GM12878 (cell line): Measurements from ENCODE around the gene NPB. TPM values are rescaled to one million over a fixed set of nuclear protein-coding genes. Genes with fewer than 3 reads are reported as not detected.

Experiments
- BMI1 ChIP-seq: fragments of 450-650 bp; IDR thresholded peaks from 2 replicates; pipeline ENCODE4 v1.6.1; 2016; ENCODE audit warnings: mild to moderate bottlenecking, moderate library complexity, borderline replicate concordance
- BRCA1 ChIP-seq: IDR thresholded peaks from 2 replicates; pipeline ENCODE4 v1.6.1; 2011; ENCODE audit warnings: low read depth, low read length, improper control_type of control experiment
- CHD2 ChIP-seq: IDR thresholded peaks from 2 replicates; pipeline ENCODE4 v1.6.1; 2011; ENCODE audit warnings: low read depth, low read length, improper control_type of control experiment, borderline replicate concordance
- EED ChIP-seq: sonication (generic); IDR thresholded peaks from 2 replicates; pipeline ENCODE4 v1.6.1; 2016; ENCODE audit warnings: antibody characterized with exemption, low read depth
- GATAD2B ChIP-seq: fragments of 450-650 bp; conservative IDR thresholded peaks from 2 replicates; pipeline ENCODE4 v1.6.1; 2017; ENCODE audit warnings: low read depth, mild to moderate bottlenecking, moderate library complexity
- HDAC2 ChIP-seq: fragments of 200-600 bp; sonication (generic); IDR thresholded peaks from 2 replicates; pipeline ENCODE4 v1.6.1; 2017
- IRF4 ChIP-seq: IDR thresholded peaks from 2 replicates; pipeline ENCODE4 v1.6.1; 2011; ENCODE audit warnings: low read depth, low read length
- MAX ChIP-seq: IDR thresholded peaks from 2 replicates; pipeline ENCODE4 v1.6.1; 2012; ENCODE audit warnings: low read depth, low read length, improper control_type of control experiment
- MYB ChIP-seq: fragments of 150-350 bp; IDR thresholded peaks from 2 replicates; pipeline ENCODE4 v1.6.1; 2014; ENCODE audit warnings: mild to moderate bottlenecking, low read depth, low read length, borderline replicate concordance
- NFYB ChIP-seq: IDR thresholded peaks from 2 replicates; pipeline ENCODE4 v1.6.1; 2011; ENCODE audit warnings: low read depth, mild to moderate bottlenecking, low read length, improper control_type of control experiment, moderate library complexity; ENCODE audit not compliant: insufficient read depth
- PML ChIP-seq: IDR thresholded peaks from 2 replicates; pipeline ENCODE4 v1.6.1; 2012; ENCODE audit warnings: low read length, inconsistent platforms
- RAD51 ChIP-seq: fragments of 450-650 bp; IDR thresholded peaks from 2 replicates; pipeline ENCODE4 v1.6.1; 2016; ENCODE audit warnings: moderate library complexity, mild to moderate bottlenecking, inconsistent platforms
- RBBP5 ChIP-seq: fragments of 200-600 bp; sonication (generic); conservative IDR thresholded peaks from 2 replicates; pipeline ENCODE4 v1.6.1; 2016
- RELA ChIP-seq: fragments of 450-650 bp; IDR thresholded peaks from 2 replicates; pipeline ENCODE4 v1.8.0; 2014; ENCODE audit warnings: borderline replicate concordance; ENCODE audit not compliant: partially characterized antibody
- RUNX3 ChIP-seq: IDR thresholded peaks from 2 replicates; pipeline ENCODE4 v1.6.1; 2012; ENCODE audit warnings: low read length, inconsistent platforms
- TARDBP ChIP-seq: IDR thresholded peaks from 2 replicates; pipeline ENCODE4 v1.6.1; 2016; ENCODE audit warnings: borderline replicate concordance
- TBL1XR1 ChIP-seq: IDR thresholded peaks from 2 replicates; pipeline ENCODE4 v1.6.1; 2012; ENCODE audit warnings: low read depth, low read length, improper control_type of control experiment
- YY1 ChIP-seq: IDR thresholded peaks from 2 replicates; pipeline ENCODE4 v1.6.1; 2011; ENCODE audit warnings: low read depth, mild to moderate bottlenecking, low read length
- ZBED1 ChIP-seq: IDR thresholded peaks from 2 replicates; pipeline ENCODE4 v1.6.1; 2016; ENCODE audit warnings: borderline replicate concordance
- polyA plus RNA-seq, 11 experiments: library from polyadenylated mRNA; depleted of rRNA in 4 of 11; unstranded in 6 of 11; stranded (reverse) in 5 of 11; fragments of >200 nt; fragmentation: Nextera tagmentation in 4 of 11; fragmentation: Illumina TruSeq in 1 of 11; extraction: Ambion mirVana in 4 of 11; extraction: Trizol in 1 of 11; gene quantifications; 1 replicate in 1 of 11; 2 replicates in 10 of 11; pipeline versions ENCODE4 v1.2.1 to v1.2.3, GENCODE V29; 2011 to 2016; ENCODE audit warnings: inconsistent platforms in 2 of 11, missing spikeins in 2 of 11, low read depth in 1 of 11
- total RNA-seq, 4 experiments: library from RNA; depleted of rRNA in 3 of 4; stranded (reverse); fragments of >200 nt in 3 of 4; fragmentation: Illumina TruSeq in 1 of 4; extraction: Trizol in 1 of 4; gene quantifications; 2 replicates each; pipeline versions ENCODE4 v1.2.1 to v1.2.3, GENCODE V29; 2013 to 2021
- TF ChIP-seq, protein P1 (sequence below): IDR thresholded peaks from 2 replicates; pipeline ENCODE4 v1.6.1; 2012; ENCODE audit warnings: low read length, inconsistent platforms
- TF ChIP-seq, protein P2 (sequence below): fragments of 450-650 bp; IDR thresholded peaks from 2 replicates; pipeline ENCODE4 v1.6.1; 2017; ENCODE audit warnings: borderline replicate concordance
- TF ChIP-seq, protein P3 (sequence below): IDR thresholded peaks from 2 replicates; pipeline ENCODE4 v1.6.1; 2012; ENCODE audit warnings: low read depth, low read length, improper control_type of control experiment
- TF ChIP-seq, protein P4 (sequence below): IDR thresholded peaks from 2 replicates; pipeline ENCODE4 v1.6.1; 2011; ENCODE audit warnings: low read depth, mild to moderate bottlenecking, low read length, moderate library complexity, borderline replicate concordance; ENCODE audit errors: extremely low read depth
- TF ChIP-seq, protein P5 (sequence below), 3 experiments: IDR thresholded peaks in 2 of 3; conservative IDR thresholded peaks in 1 of 3; 2 replicates each; pipeline ENCODE4 v1.5.1; 2011; ENCODE audit warnings: low read depth in 3 of 3, low read length in 3 of 3, mild to moderate bottlenecking in 3 of 3, control low read depth in 2 of 3, moderate library complexity in 2 of 3, inconsistent platforms in 1 of 3, mixed read lengths in 1 of 3; ENCODE audit not compliant: control insufficient read depth in 2 of 3, insufficient read depth in 1 of 3; ENCODE audit errors: extremely low read depth in 1 of 3

Gene NPB
- total and polyA plus RNA-seq, 10 of the 15 experiments (the other 5 are each of a cell fraction or from before 2014, with no cell fraction given) = 0.03 to 0.40 (median 0.15) TPM; not detected in 2

DNA sequence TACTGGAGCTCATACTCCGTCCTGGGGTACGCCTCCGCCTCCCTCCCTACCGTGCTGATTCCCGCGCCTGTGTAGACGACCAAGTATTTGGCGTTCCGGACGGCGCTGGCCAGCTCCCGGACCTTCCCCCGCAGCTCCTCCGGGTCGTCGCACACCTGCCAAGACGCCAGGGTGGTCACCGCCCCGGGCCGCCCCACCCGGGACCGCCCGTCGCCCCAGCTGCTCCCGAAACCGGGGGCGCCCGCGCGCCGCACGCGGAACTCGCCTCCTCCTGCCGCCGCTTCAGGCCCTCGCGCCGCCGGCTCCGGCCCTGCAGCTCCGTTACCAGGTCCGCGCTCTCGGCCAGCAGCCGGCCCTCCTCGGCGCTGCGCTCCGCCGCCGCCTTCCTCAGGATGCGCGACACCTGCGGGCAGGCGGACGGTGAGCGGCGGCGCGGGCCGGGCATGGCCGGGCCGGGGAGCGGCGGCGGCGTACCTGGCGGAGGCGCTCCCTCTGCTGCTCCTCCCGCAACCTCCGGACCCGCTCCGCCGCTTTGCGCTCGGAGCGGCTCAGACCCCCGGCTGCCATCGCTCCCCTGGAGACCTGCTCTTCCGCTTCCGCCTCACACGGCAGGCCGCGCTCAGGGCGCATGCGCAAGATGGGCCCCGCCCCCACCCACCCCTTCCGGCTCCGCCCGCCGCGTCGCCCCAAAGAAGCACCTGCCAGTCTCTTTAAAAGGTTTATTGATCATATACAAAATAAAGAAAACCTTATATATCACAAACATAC lies 15.7 kb downstream of the NPB start, which contains the start of gene SIRT7 (continued):
- TF ChIP-seq, protein P1, sequence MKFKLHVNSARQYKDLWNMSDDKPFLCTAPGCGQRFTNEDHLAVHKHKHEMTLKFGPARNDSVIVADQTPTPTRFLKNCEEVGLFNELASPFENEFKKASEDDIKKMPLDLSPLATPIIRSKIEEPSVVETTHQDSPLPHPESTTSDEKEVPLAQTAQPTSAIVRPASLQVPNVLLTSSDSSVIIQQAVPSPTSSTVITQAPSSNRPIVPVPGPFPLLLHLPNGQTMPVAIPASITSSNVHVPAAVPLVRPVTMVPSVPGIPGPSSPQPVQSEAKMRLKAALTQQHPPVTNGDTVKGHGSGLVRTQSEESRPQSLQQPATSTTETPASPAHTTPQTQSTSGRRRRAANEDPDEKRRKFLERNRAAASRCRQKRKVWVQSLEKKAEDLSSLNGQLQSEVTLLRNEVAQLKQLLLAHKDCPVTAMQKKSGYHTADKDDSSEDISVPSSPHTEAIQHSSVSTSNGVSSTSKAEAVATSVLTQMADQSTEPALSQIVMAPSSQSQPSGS = no peak
- TF ChIP-seq RBBP5 = no peak
- TF ChIP-seq, protein P2, sequence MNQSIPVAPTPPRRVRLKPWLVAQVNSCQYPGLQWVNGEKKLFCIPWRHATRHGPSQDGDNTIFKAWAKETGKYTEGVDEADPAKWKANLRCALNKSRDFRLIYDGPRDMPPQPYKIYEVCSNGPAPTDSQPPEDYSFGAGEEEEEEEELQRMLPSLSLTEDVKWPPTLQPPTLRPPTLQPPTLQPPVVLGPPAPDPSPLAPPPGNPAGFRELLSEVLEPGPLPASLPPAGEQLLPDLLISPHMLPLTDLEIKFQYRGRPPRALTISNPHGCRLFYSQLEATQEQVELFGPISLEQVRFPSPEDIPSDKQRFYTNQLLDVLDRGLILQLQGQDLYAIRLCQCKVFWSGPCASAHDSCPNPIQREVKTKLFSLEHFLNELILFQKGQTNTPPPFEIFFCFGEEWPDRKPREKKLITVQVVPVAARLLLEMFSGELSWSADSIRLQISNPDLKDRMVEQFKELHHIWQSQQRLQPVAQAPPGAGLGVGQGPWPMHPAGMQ = no peak
- TF ChIP-seq NFYB = no peak
- TF ChIP-seq PML = no peak
- no peak for TF ChIP-seq HDAC2
- no peak for TF ChIP-seq RELA
- no peak for TF ChIP-seq BRCA1
- peak; percentile 85 for TF ChIP-seq YY1
- TF ChIP-seq, protein P3, sequence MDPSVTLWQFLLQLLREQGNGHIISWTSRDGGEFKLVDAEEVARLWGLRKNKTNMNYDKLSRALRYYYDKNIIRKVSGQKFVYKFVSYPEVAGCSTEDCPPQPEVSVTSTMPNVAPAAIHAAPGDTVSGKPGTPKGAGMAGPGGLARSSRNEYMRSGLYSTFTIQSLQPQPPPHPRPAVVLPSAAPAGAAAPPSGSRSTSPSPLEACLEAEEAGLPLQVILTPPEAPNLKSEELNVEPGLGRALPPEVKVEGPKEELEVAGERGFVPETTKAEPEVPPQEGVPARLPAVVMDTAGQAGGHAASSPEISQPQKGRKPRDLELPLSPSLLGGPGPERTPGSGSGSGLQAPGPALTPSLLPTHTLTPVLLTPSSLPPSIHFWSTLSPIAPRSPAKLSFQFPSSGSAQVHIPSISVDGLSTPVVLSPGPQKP = peak; percentile 43; the same call in 1 of the 2 replicates
- no peak for TF ChIP-seq RAD51
- TF ChIP-seq, protein P4, sequence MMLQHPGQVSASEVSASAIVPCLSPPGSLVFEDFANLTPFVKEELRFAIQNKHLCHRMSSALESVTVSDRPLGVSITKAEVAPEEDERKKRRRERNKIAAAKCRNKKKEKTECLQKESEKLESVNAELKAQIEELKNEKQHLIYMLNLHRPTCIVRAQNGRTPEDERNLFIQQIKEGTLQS = no peak
- no peak for TF ChIP-seq MAX
- no peak for TF ChIP-seq IRF4
- no peak for TF ChIP-seq BMI1
- no peak for TF ChIP-seq TBL1XR1
- TF ChIP-seq MYB = no peak
- TF ChIP-seq EED = no peak
- TF ChIP-seq, protein P5, sequence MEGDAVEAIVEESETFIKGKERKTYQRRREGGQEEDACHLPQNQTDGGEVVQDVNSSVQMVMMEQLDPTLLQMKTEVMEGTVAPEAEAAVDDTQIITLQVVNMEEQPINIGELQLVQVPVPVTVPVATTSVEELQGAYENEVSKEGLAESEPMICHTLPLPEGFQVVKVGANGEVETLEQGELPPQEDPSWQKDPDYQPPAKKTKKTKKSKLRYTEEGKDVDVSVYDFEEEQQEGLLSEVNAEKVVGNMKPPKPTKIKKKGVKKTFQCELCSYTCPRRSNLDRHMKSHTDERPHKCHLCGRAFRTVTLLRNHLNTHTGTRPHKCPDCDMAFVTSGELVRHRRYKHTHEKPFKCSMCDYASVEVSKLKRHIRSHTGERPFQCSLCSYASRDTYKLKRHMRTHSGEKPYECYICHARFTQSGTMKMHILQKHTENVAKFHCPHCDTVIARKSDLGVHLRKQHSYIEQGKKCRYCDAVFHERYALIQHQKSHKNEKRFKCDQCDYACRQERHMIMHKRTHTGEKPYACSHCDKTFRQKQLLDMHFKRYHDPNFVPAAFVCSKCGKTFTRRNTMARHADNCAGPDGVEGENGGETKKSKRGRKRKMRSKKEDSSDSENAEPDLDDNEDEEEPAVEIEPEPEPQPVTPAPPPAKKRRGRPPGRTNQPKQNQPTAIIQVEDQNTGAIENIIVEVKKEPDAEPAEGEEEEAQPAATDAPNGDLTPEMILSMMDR (IDR thresholded peaks at IDR 0.05 in 2 of 3, conservative IDR thresholded peaks at IDR 0.05 in 1 of 3; ENCODE audit: control insufficient read depth in 2 of 3, extremely low read depth in 1 of 3, insufficient read depth in 1 of 3, low read depth in 3 of 3, low read length in 3 of 3) = no peak
- no peak for TF ChIP-seq RUNX3
- TF ChIP-seq ZBED1 = no peak
- TF ChIP-seq GATAD2B = peak; percentile 96
- no peak for TF ChIP-seq TARDBP
- TF ChIP-seq CHD2 = no peak
